NCI-H345 (cell line): ENCODE results near the gene GAS7.
"Not testable (repeated sequence)": the region's sequence is repeated elsewhere in the genome, so short reads cannot be mapped to it uniquely, and the experiment has no call there.

ENCODE experiments used
- DNase-seq: peaks from one replicate; lab custom pipeline; 2025; lab: John Stamatoyannopoulos, UW

The GAS7 gene

GRCh38 chr17:9942885-9943284 lies 255.5 kb downstream of the GAS7 start:
- DNase-seq = no peak

- no peak for DNase-seq
Observed at GRCh38 chr17:9941305-9941704, 257.1 kb downstream of the GAS7 start.

GRCh38 chr17:9940841-9941240 lies 257.6 kb downstream of the GAS7 start:
- no peak for DNase-seq

- no peak for DNase-seq
Observed at GRCh38 chr17:9938764-9939163, 259.6 kb downstream of the GAS7 start.

- DNase-seq = no peak
Observed at GRCh38 chr17:9937901-9938300, 260.5 kb downstream of the GAS7 start.

GRCh38 chr17:9937241-9937761 lies 261.1 kb downstream of the GAS7 start:
- DNase-seq = no peak

GRCh38 chr17:9936095-9936494 lies 262.3 kb downstream of the GAS7 start:
- no peak for DNase-seq

GRCh38 chr17:9935408-9935807 lies 263.0 kb downstream of the GAS7 start:
- no peak for DNase-seq

GRCh38 chr17:9934331-9934730 lies 264.1 kb downstream of the GAS7 start:
- no peak for DNase-seq

- no peak for DNase-seq
Observed at GRCh38 chr17:9932491-9932890, 265.9 kb downstream of the GAS7 start.

- no peak for DNase-seq
Observed at GRCh38 chr17:9931144-9931741, 267.2 kb downstream of the GAS7 start.

GRCh38 chr17:9929871-9930270 lies 268.5 kb downstream of the GAS7 start:
- no peak for DNase-seq

GRCh38 chr17:9928601-9929333 lies 269.6 kb downstream of the GAS7 start:
- peak; percentile 1 for DNase-seq

- DNase-seq = no peak
Observed at GRCh38 chr17:9926150-9926804, 272.1 kb downstream of the GAS7 start.

GRCh38 chr17:9925457-9925856 lies 272.9 kb downstream of the GAS7 start:
- DNase-seq = no peak

GRCh38 chr17:9924735-9925191 lies 273.6 kb downstream of the GAS7 start:
- peak; percentile 42 for DNase-seq

GRCh38 chr17:9922012-9922848 lies 276.2 kb downstream of the GAS7 start:
- DNase-seq = no peak

GRCh38 chr17:9921216-9921615 lies 277.2 kb downstream of the GAS7 start:
- DNase-seq = not testable (repeated sequence)

GRCh38 chr17:9918804-9919352 lies 279.5 kb downstream of the GAS7 start:
- DNase-seq = no peak

- no peak for DNase-seq
Observed at GRCh38 chr17:9918352-9918751, 280.1 kb downstream of the GAS7 start.

GRCh38 chr17:9917801-9918200 lies 280.6 kb downstream of the GAS7 start:
- DNase-seq = no peak

- DNase-seq = no peak
Observed at GRCh38 chr17:9917131-9917530, 281.3 kb downstream of the GAS7 start.
